HG02623 (cell line): ENCODE results near the gene KMO.

Experiments used
- ATAC-seq: cut with Tn5 transposase; IDR thresholded peaks from one replicate; pipeline ENCODE4 v1.9.1; 2021; ENCODE audit warnings: moderate library complexity; ENCODE audit not compliant: unreplicated experiment

Gene KMO

GRCh38 chr1:241624935-241625334 lies 92.8 kb downstream of the KMO start:
- ATAC-seq = no peak

- ATAC-seq = peak; percentile 74
Measured at GRCh38 chr1:241627453-241628259, 95.5 kb downstream of the KMO start.

- no peak for ATAC-seq
Measured at GRCh38 chr1:241630005-241630404, 97.8 kb downstream of the KMO start.

- no peak for ATAC-seq
Measured at GRCh38 chr1:241630476-241630875, 98.3 kb downstream of the KMO start.

DNA sequence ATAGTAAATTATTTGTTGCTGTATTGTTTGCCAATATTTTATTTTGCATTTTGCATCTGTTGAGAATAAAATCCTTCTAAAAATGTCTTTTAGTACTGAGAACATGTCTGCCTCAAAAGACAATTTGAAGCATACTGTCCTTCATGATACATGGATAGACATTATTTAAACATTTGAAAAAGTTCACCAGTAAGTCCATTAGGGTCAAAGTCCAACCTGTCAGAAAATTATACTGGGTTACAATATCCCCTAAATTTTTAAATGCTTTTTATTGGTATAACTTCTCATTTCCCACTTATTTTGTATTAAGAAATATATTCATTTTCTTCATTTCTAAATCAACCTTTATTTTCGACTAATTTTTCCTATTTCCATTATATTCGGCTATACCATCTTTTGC lies 98.7 kb downstream of the KMO start:
- no peak for ATAC-seq

- ATAC-seq = no peak
Measured at GRCh38 chr1:241631674-241632073, 99.5 kb downstream of the KMO start.

DNA sequence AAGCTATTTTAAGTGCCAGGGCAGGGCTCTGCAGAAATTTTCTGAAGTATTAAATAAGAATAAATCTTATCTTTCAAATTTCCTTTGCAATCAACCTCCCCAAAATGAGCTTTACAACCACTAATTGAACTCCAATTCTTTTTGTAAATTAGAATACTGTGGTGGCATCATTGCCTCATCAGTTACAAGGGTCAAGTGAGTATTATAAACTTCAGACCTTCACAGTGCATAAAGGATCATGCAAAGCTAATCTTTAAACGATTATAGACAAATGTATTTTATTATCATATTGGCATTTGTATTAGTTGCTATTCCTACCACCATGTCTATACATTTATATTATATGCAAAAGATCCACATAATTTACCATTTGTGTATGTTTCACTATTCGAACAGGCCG lies 100.8 kb downstream of the KMO start:
- ATAC-seq = no peak

DNA sequence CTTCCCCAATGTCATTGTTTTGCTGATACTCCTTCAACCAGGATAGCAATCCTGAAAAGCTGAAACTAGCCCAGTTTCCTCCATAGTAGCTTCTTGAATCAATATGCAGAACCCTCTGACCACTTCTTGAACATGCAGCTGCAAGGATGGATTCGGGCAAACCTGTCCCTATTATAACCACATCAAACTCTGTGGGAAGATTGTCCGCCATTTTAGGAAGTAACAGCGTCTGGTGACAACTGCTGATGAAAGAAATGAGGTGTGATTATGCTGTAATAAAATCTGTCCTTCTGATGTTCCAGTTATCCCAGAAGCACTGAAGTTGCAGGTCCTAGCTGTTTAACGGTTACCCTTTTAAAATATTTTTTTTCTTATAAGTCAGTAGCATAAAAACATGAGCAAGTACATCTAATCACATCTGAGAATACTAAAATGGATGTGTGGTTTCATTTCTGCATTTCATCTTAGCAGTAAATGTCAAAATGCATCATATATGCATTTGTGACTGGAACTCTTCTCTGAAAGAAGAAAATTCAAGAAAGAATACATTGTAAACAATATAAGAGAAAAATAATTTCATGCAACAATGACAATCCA lies 103.5 kb downstream of the KMO start:
- ATAC-seq = no peak

- no peak for ATAC-seq
Measured at GRCh38 chr1:241636291-241636690, 104.1 kb downstream of the KMO start.

- ATAC-seq = no peak
Measured at GRCh38 chr1:241637046-241637590, 104.9 kb downstream of the KMO start.

DNA sequence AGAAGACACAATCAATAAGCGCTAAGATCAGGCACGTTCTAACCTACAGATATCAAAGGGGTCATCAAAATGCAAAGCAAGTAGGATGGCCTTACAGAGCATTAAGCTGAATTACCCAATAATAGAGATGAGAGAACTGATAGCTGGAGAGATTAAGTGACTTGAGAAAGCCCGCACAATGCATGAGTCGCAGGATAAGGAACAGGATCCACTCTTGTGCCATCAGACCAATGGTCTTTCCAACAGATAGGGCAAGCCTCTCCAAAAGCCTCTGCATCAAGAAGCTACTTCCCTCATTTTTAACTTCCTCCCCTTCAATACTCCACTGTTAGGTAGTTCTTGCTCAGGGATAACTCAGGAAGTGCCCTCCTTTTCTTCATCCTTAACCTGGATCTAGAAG lies 105.4 kb downstream of the KMO start:
- no peak for ATAC-seq

- no peak for ATAC-seq
Measured at GRCh38 chr1:241638099-241638682, 106.0 kb downstream of the KMO start.

GRCh38 chr1:241638909-241639622 lies 106.9 kb downstream of the KMO start:
- ATAC-seq = no peak

- peak; percentile 41 for ATAC-seq
Measured at GRCh38 chr1:241639623-241640148, 107.5 kb downstream of the KMO start.

- ATAC-seq = peak; percentile 91
Measured at GRCh38 chr1:241640149-241640866, 108.1 kb downstream of the KMO start, which contains the start of the genes CHML and OPN3. Gene CHML (minus strand): TSS chr1:241640369. CDS start chr1:241635766, 4,603 bp downstream. Gene OPN3 (minus strand): TSS chr1:241640369. CDS start chr1:241640254, 115 bp downstream.

DNA sequence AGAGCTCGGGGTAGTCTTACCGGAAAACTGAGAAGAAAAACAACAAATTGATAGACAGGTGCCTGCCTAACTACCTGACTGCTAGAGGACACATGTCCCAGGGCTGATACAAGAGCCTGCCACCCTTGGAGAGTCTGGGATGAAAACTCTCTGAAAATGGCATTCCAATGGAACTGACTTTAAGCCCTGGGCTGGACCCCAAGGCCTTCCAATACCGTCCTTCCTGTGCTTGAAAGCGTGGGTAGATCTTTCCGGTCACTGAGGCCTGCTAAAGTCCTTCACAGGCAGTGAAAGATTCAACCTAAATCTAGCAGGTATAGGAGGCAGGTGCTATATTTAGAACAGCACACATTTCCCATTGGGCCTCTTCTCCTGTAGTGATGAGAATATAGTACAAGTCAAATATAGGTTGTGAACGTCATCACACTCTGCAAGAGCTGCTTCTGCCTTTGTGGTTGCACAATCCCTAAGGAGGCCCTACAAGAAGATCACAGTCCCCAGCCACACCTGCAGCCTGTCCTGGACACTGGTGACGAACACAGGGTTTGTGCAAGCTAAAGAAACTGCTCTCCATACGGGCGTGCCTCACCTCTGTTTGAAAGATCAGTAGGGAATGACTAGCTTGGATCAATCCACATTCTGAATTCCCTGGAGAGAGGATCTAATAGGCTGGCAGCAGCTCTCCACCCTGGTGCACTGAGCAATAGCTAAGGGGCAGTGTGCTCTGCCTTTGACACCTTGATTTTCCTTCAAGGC lies 108.9 kb downstream of the KMO start:
- ATAC-seq = no peak

DNA sequence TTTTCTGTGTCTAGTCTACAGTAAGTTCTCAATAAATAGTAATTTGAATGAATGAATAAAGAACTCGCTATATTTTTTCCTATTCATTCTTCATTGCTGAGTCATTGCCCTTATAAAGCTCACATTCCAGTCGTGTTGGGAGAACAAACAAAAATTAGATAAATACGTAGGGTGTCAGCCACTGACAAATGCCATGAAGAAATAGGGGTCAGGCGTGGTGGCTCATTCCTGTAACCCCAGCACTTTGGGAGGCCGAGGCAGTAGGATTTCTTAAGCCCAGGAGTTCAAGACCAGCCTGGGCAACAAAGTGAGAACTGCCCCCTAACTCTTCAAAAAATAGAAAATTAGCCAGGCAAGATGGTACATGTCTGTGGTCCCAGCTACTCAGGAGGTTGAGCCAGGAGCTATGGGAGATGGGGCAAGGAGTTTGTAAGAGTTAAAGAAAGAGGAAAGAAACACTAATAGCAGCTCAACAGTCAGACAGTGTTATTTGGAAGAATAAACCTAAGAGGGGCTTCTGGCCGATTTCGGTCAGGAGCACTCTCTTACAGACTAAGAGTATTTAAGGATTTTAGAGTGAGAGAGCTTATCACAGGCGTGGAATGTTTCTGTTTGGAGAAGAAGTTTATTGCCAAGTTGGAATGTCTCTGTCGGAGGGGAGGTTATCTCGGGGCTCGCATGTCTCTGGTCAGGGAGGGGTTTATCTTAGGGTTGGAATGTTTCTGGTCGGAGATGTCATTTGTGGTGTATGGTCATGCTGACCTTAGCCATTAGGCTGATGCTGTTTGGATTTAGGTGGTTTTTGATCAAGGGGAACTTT lies 109.8 kb downstream of the KMO start:
- ATAC-seq = no peak

- ATAC-seq = no peak
Measured at GRCh38 chr1:241642593-241642944, 110.4 kb downstream of the KMO start.

DNA sequence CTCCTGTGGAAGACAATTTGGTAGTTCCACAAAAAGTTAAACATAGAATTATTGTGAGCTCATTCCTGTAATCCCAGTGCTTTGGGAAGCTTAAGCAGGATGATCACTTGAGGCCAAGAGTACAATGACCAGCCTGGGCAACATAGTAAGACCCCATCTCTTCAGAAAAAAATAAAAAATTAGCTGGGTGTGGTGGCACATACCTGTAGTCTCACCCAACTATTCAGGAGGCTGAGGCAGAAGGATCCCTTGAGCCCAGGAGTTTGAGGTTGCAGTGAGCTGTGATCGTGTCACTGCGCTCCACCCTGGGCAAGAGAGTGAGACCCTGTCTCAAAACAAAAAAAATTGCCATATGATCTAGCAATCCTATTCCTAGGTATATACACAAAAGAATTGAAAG lies 112.1 kb downstream of the KMO start:
- ATAC-seq = no peak
